ENCODE results near the gene GOLGA6D. TPM values are rescaled to one million over a fixed set of nuclear protein-coding genes. Genes with fewer than 3 reads are reported as not detected.
"Not testable (repeated sequence)": the region's sequence is repeated elsewhere in the genome, so short reads cannot be mapped to it uniquely, and the experiment has no call there.

Gene GOLGA6D
- total and polyA plus RNA-seq, 2 of the 4 experiments (the other 2 are of a cell fraction) = not detected

- H2AK5ac ChIP-seq (ENCODE audit: low read depth, low read length); H4K8ac ChIP-seq (ENCODE audit: low read depth in 2 of 2, low read length in 2 of 2); H3K79me1 ChIP-seq (ENCODE audit: low read depth in 1 of 2, low read length in 2 of 2); dilution Hi-C loops (cut with HindIII; ENCODE audit: low sequenced_read_pairs, unreplicated experiment); H4K5ac ChIP-seq (ENCODE audit: low read depth, low read length); H2AFZ ChIP-seq (replicated peaks; ENCODE audit: low read length, poor library complexity); H3K27ac ChIP-seq (ENCODE audit: insufficient read depth, low read length); H4K91ac ChIP-seq (ENCODE audit: insufficient read depth, low read depth, low read length); H3K9ac ChIP-seq (ENCODE audit: low read depth, low read length); H3K9me3 ChIP-seq (ENCODE audit: control insufficient read depth, insufficient read depth, low read length); in situ Hi-C loops (cut with MboI; ENCODE audit: low sequenced_read_pairs); intact Hi-C loops (cut with micrococcal nuclease); H3K56ac ChIP-seq (ENCODE audit: extremely low read depth, insufficient read depth, low read length); H3K14ac ChIP-seq (replicated peaks; ENCODE audit: low read depth, low read length); H2BK15ac ChIP-seq (ENCODE audit: low read depth, low read length); H2BK5ac ChIP-seq (ENCODE audit: low read depth, low read length, poor library complexity, severe bottlenecking); H2BK20ac ChIP-seq (ENCODE audit: low read depth, low read length); H3K4me2 ChIP-seq (ENCODE audit: low read depth, low read length); H3K9me1 ChIP-seq (ENCODE audit: insufficient read depth, low read length); H3K4me1 ChIP-seq (ENCODE audit: control insufficient read depth, insufficient read depth, low read length); H3K4me3 ChIP-seq (ENCODE audit: insufficient read depth, low read depth, low read length); H3K36me3 ChIP-seq (ENCODE audit: control insufficient read depth, insufficient read depth, low read length); POLR2A ChIA-PET (ENCODE audit: unreplicated experiment); H2AK9ac ChIP-seq (replicated peaks; ENCODE audit: low read depth, low read length, poor library complexity); H3K27me3 ChIP-seq (ENCODE audit: control insufficient read depth, insufficient read depth, low read length); H4K20me1 ChIP-seq (ENCODE audit: insufficient read depth, low read length); H2BK120ac ChIP-seq (ENCODE audit: low read depth, low read length); H3K23ac ChIP-seq (ENCODE audit: low read depth, low read length); H3K4ac ChIP-seq (ENCODE audit: low read depth, low read length); BruUV-seq (replicated peaks); H3K18ac ChIP-seq (ENCODE audit: low read depth, low read length); CTCF ChIA-PET: not testable (repeated sequence)
- peak; percentile 5 for DNase-seq
- ATAC-seq (ENCODE audit: low read depth) = peak; percentile 100
- 28% methylated on average over 2 of the region's 5 CpGs; no CpG with 5 or more reads in 1 of the 2 experiments for WGBS, 2 experiments (ENCODE audit: extremely low coverage in 2 of 2, insufficient read length in 1 of 2)
- TF ChIP-seq SMC3 (IDR thresholded peaks at IDR 0.05; ENCODE audit: low read depth, low read length) (peak; percentile 26; the same call in 1 of the 2 replicates), CTCF (conservative IDR thresholded peaks at IDR 0.05; ENCODE audit: low read depth, low read length) (peak; percentile 24; the same call in 1 of the 2 replicates)
These were observed 8.0 kb upstream of the GOLGA6D start for GRCh38 chr15:75274509-75275107.

GRCh38 chr15:75275617-75276016 lies 7.0 kb upstream of the GOLGA6D start:
- H2BK15ac ChIP-seq (ENCODE audit: low read depth, low read length); intact Hi-C loops (cut with micrococcal nuclease); POLR2A ChIA-PET (ENCODE audit: unreplicated experiment); H3K27me3 ChIP-seq (ENCODE audit: control insufficient read depth, insufficient read depth, low read length); ATAC-seq (ENCODE audit: low read depth); H3K9me1 ChIP-seq (ENCODE audit: insufficient read depth, low read length); H2BK120ac ChIP-seq (ENCODE audit: low read depth, low read length); DNase-seq; H2AFZ ChIP-seq (replicated peaks; ENCODE audit: low read length, poor library complexity); H3K18ac ChIP-seq (ENCODE audit: low read depth, low read length); H3K4ac ChIP-seq (ENCODE audit: low read depth, low read length); H3K14ac ChIP-seq (replicated peaks; ENCODE audit: low read depth, low read length); H3K56ac ChIP-seq (ENCODE audit: extremely low read depth, insufficient read depth, low read length); H3K4me2 ChIP-seq (ENCODE audit: low read depth, low read length); H3K36me3 ChIP-seq (ENCODE audit: control insufficient read depth, insufficient read depth, low read length); H4K8ac ChIP-seq (ENCODE audit: low read depth in 2 of 2, low read length in 2 of 2); H3K23ac ChIP-seq (ENCODE audit: low read depth, low read length); H3K9me3 ChIP-seq (ENCODE audit: control insufficient read depth, insufficient read depth, low read length); dilution Hi-C loops (cut with HindIII; ENCODE audit: low sequenced_read_pairs, unreplicated experiment); H2AK5ac ChIP-seq (ENCODE audit: low read depth, low read length); H3K79me1 ChIP-seq (ENCODE audit: low read depth in 1 of 2, low read length in 2 of 2); CTCF ChIA-PET; H2BK20ac ChIP-seq (ENCODE audit: low read depth, low read length); H2AK9ac ChIP-seq (replicated peaks; ENCODE audit: low read depth, low read length, poor library complexity); H4K20me1 ChIP-seq (ENCODE audit: insufficient read depth, low read length); BruUV-seq (replicated peaks); H3K27ac ChIP-seq (ENCODE audit: insufficient read depth, low read length); H3K9ac ChIP-seq (ENCODE audit: low read depth, low read length); H4K5ac ChIP-seq (ENCODE audit: low read depth, low read length); H3K4me1 ChIP-seq (ENCODE audit: control insufficient read depth, insufficient read depth, low read length); H4K91ac ChIP-seq (ENCODE audit: insufficient read depth, low read depth, low read length); H2BK5ac ChIP-seq (ENCODE audit: low read depth, low read length, poor library complexity, severe bottlenecking); H3K4me3 ChIP-seq (ENCODE audit: insufficient read depth, low read depth, low read length); in situ Hi-C loops (cut with MboI; ENCODE audit: low sequenced_read_pairs): not testable (repeated sequence)
- no CpG with 5 or more reads among the region's 3 CpGs for WGBS, 2 experiments (ENCODE audit: extremely low coverage in 2 of 2, insufficient read length in 1 of 2)
